ENCODE data around the gene WWC1.
"Not testable (repeated sequence)": the region's sequence is repeated elsewhere in the genome, so short reads cannot be mapped to it uniquely, and the experiment has no call there.

The WWC1 gene

GRCh38 chr5:168308976-168309598, 17.6 kb downstream of the WWC1 start:
- no peak for DNase-seq (ENCODE audit: low read depth)

GRCh38 chr5:168310541-168310940, 19.1 kb downstream of the WWC1 start:
- not testable (repeated sequence) for DNase-seq (ENCODE audit: low read depth)

- DNase-seq (ENCODE audit: low read depth), result no peak
Measured at GRCh38 chr5:168311061-168311566, 19.7 kb downstream of the WWC1 start.

GRCh38 chr5:168312606-168313295, 21.3 kb downstream of the WWC1 start:
- no peak for DNase-seq (ENCODE audit: low read depth)

GRCh38 chr5:168313596-168314204, 22.3 kb downstream of the WWC1 start:
- DNase-seq (ENCODE audit: low read depth), result no peak

GRCh38 chr5:168314735-168315411, 23.4 kb downstream of the WWC1 start:
- peak; percentile 84 for DNase-seq (ENCODE audit: low read depth)

GRCh38 chr5:168315416-168316138, 24.1 kb downstream of the WWC1 start:
- no peak for DNase-seq (ENCODE audit: low read depth)

- DNase-seq (ENCODE audit: low read depth), result no peak
Measured at GRCh38 chr5:168316139-168316578, 24.7 kb downstream of the WWC1 start.

- DNase-seq (ENCODE audit: low read depth), result no peak
Measured at GRCh38 chr5:168317096-168317520, 25.7 kb downstream of the WWC1 start.

- DNase-seq (ENCODE audit: low read depth), result peak; percentile 62
Measured at GRCh38 chr5:168317521-168318147, 26.2 kb downstream of the WWC1 start.

GRCh38 chr5:168318240-168318639, 26.8 kb downstream of the WWC1 start:
- no peak for DNase-seq (ENCODE audit: low read depth)

- no peak for DNase-seq (ENCODE audit: low read depth)
Measured at GRCh38 chr5:168319774-168320173, 28.3 kb downstream of the WWC1 start.

- DNase-seq (ENCODE audit: low read depth), result no peak
Measured at GRCh38 chr5:168320805-168321204, 29.4 kb downstream of the WWC1 start.

- DNase-seq (ENCODE audit: low read depth), result no peak
Measured at GRCh38 chr5:168324859-168325630, 33.6 kb downstream of the WWC1 start.

GRCh38 chr5:168327019-168327421, 35.6 kb downstream of the WWC1 start:
- no peak for DNase-seq (ENCODE audit: low read depth)

GRCh38 chr5:168327451-168327850, 36.0 kb downstream of the WWC1 start:
- DNase-seq (ENCODE audit: low read depth), result no peak

GRCh38 chr5:168327994-168328393, 36.5 kb downstream of the WWC1 start:
- peak; percentile 36 for DNase-seq (ENCODE audit: low read depth)

- DNase-seq (ENCODE audit: low read depth), result no peak
Measured at GRCh38 chr5:168328814-168329213, 37.4 kb downstream of the WWC1 start.

GRCh38 chr5:168329302-168329701, 37.9 kb downstream of the WWC1 start:
- DNase-seq (ENCODE audit: low read depth), result no peak

- no peak for DNase-seq (ENCODE audit: low read depth)
Measured at GRCh38 chr5:168332042-168332441, 40.6 kb downstream of the WWC1 start.

GRCh38 chr5:168334280-168334679, 42.8 kb downstream of the WWC1 start:
- no peak for DNase-seq (ENCODE audit: low read depth)
